ENCODE results near the gene JMY. TPM values are rescaled to one million over a fixed set of nuclear protein-coding genes. Genes with fewer than 3 reads are reported as not detected.

JMY gene, protein sequence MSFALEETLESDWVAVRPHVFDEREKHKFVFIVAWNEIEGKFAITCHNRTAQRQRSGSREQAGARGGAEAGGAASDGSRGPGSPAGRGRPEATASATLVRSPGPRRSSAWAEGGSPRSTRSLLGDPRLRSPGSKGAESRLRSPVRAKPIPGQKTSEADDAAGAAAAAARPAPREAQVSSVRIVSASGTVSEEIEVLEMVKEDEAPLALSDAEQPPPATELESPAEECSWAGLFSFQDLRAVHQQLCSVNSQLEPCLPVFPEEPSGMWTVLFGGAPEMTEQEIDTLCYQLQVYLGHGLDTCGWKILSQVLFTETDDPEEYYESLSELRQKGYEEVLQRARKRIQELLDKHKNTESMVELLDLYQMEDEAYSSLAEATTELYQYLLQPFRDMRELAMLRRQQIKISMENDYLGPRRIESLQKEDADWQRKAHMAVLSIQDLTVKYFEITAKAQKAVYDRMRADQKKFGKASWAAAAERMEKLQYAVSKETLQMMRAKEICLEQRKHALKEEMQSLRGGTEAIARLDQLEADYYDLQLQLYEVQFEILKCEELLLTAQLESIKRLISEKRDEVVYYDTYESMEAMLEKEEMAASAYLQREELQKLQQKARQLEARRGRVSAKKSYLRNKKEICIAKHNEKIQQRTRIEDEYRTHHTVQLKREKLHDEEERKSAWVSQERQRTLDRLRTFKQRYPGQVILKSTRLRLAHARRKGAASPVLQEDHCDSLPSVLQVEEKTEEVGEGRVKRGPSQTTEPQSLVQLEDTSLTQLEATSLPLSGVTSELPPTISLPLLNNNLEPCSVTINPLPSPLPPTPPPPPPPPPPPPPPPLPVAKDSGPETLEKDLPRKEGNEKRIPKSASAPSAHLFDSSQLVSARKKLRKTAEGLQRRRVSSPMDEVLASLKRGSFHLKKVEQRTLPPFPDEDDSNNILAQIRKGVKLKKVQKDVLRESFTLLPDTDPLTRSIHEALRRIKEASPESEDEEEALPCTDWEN
- total RNA-seq = 13.8 and 15.3 TPM in 2 replicates

GRCh38 chr5:79235634-79236361 lies at the start of gene JMY:
TSS of gene JMY (plus strand) at chr5:79236131. CDS start at chr5:79236651, 520 bp downstream.

Other genes starting within 250 kb of the JMY start
- gene DMGDH, start 166.5 kb upstream of the JMY start, total RNA-seq = 0.26 and 0.43 TPM in 2 replicates
- 0.86 and 2.7 TPM in 2 replicates for gene BHMT2, start 166.4 kb upstream of the JMY start, total RNA-seq
- not detected in 2 replicates for gene BHMT, start 124.3 kb upstream of the JMY start, total RNA-seq

All from dermis lymphatic vessel endothelial cell (primary cell).